Fibroblast of villous mesenchyme (primary cell): Measurements from ENCODE around the gene RNF31. TPM values are rescaled to one million over a fixed set of nuclear protein-coding genes. Genes with fewer than 3 reads are reported as not detected.
A peak's percentile ranks its signal among the peaks of the same experiment; 100 is the strongest.

ENCODE experiments used
- DNase-seq: peaks from one replicate; pipeline ENCODE4 v3.0.0-alpha.2; 2010; ENCODE audit warnings: low read depth
- H3K4me3 ChIP-seq: 2 replicates; pipeline ENCODE4 v1.5.1; 2011; ENCODE audit warnings: low read depth, mild to moderate bottlenecking, low read length
- total RNA-seq: library from RNA; depleted of rRNA; stranded (reverse); fragments of >200 nt; gene quantifications from 2 replicates; pipeline ENCODE4 v1.2.3, GENCODE V29; 2012
- TF ChIP-seq, protein P1 (sequence below): IDR thresholded peaks from 2 replicates; pipeline ENCODE4 v1.5.1; 2012; ENCODE audit warnings: low read depth, mild to moderate bottlenecking, low read length; ENCODE audit not compliant: insufficient read depth

Gene RNF31
- total RNA-seq, 1 donor, result 38.0 TPM

GRCh38 chr14:24178399-24179178, 31.3 kb downstream of the RNF31 start:
- no peak overlapping the region for H3K4me3 ChIP-seq
- TF ChIP-seq, protein P1, sequence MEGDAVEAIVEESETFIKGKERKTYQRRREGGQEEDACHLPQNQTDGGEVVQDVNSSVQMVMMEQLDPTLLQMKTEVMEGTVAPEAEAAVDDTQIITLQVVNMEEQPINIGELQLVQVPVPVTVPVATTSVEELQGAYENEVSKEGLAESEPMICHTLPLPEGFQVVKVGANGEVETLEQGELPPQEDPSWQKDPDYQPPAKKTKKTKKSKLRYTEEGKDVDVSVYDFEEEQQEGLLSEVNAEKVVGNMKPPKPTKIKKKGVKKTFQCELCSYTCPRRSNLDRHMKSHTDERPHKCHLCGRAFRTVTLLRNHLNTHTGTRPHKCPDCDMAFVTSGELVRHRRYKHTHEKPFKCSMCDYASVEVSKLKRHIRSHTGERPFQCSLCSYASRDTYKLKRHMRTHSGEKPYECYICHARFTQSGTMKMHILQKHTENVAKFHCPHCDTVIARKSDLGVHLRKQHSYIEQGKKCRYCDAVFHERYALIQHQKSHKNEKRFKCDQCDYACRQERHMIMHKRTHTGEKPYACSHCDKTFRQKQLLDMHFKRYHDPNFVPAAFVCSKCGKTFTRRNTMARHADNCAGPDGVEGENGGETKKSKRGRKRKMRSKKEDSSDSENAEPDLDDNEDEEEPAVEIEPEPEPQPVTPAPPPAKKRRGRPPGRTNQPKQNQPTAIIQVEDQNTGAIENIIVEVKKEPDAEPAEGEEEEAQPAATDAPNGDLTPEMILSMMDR, result no peak
- no peak for DNase-seq

- no peak for DNase-seq
- TF ChIP-seq, protein P1, result no peak
- H3K4me3 ChIP-seq, result no peak overlapping the region
Measured at GRCh38 chr14:24179294-24179960, 32.1 kb downstream of the RNF31 start.

- peak; percentile 80 for DNase-seq
- TF ChIP-seq, protein P1, result no peak
- H3K4me3 ChIP-seq, result no peak overlapping the region
Measured at GRCh38 chr14:24179961-24180796, 32.9 kb downstream of the RNF31 start.

DNA sequence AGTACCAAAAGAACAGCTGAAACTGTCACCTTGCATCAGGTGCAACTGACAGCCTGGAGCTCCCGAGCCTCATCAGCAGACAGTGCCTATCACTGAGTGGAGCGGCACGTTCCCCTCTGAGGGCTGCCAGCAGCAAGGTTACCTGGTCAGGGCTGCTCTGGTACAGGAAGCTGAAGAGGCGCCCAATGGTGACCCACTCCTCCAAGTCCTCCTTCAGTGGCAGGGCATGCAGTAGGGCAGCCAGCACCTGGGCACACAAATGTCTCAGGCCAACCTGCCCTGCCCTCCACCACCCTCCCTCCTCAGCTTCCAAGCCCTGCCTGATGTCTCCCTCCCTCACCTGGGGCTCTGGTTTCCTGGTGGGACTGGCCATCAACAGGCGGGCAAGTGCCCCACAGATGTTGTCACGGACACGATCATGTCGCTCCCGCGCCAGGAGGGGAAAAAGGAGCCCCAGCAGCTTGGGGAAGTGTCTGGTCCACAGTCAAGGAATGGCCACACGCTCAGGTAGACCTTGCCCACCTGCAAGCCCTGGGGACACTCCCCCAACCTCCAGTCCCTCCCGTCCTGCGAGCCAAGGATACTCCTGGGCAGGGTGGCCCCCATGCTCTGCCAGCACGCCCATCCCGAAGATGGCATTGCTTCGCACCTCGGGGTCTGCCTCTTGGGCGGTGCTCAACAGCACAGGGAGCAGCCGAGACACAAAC, 34.2 kb downstream of the RNF31 start:
- no peak overlapping the region for H3K4me3 ChIP-seq
- DNase-seq, result no peak
- TF ChIP-seq, protein P1, result no peak

- no peak overlapping the region for H3K4me3 ChIP-seq
- TF ChIP-seq, protein P1, result no peak
- no peak for DNase-seq
Measured at GRCh38 chr14:24182110-24182882, 35.0 kb downstream of the RNF31 start.
